SK-N-SH (cell line): ENCODE data around the gene BBS9. TPM values are rescaled to one million over a fixed set of nuclear protein-coding genes. Genes with fewer than 3 reads are reported as not detected.

Experiments used
- CTCF ChIA-PET: fragments of 300-600, 350-600 bp; formaldehyde crosslinking; extraction: SDS; loops from one replicate; lab custom pipeline; 2021; lab: Yijun Ruan, JAX
- POLR2A ChIA-PET: fragments of 350-600 bp; sonication (Branson Sonifier 250); formaldehyde crosslinking; extraction: SDS; loops from one replicate; lab custom pipeline; 2020; ENCODE audit warnings: antibody characterized with exemption, inconsistent platforms; lab: Yijun Ruan, JAX
- DNase-seq: peaks from one replicate; pipeline ENCODE4 v3.0.0; 2012
- H2AFZ ChIP-seq: fragments of 200-600 bp; sonication (generic); 2 replicates; pipeline ENCODE4 v1.8.1; 2016; ENCODE audit warnings: antibody characterized with exemption, mild to moderate bottlenecking, low read depth
- H3F3A ChIP-seq: fragments of 200-600 bp; sonication (generic); replicated peaks from 2 replicates; pipeline ENCODE3; 2016; ENCODE audit warnings: antibody characterized with exemption, mild to moderate bottlenecking; ENCODE audit not compliant: insufficient read depth
- H3K27ac ChIP-seq, 2 experiments: fragments of 200-500 bp in 1 of 2; fragments of 200-600 bp in 1 of 2; sonication (Bioruptor generic) in 1 of 2; sonication (generic), shearing (Covaris generic) in 1 of 2; 2 replicates each; pipeline versions ENCODE4 v1.5.1 to v1.6.1; 2014 to 2016; ENCODE audit warnings: low read depth in 2 of 2, inconsistent platforms in 1 of 2, low read length in 1 of 2, mild to moderate bottlenecking in 1 of 2, mixed read lengths in 1 of 2
- H3K27me3 ChIP-seq: fragments of 200-600 bp; sonication (generic), shearing (Covaris generic); 2 replicates; pipeline ENCODE4 v1.6.1; 2016; ENCODE audit warnings: mixed run types; ENCODE audit not compliant: insufficient read depth
- H3K36me3 ChIP-seq, 2 experiments: fragments of 200-500 bp in 1 of 2; fragments of 200-600 bp in 1 of 2; sonication (Bioruptor generic) in 1 of 2; sonication (generic) in 1 of 2; replicated peaks in 1 of 2; 2 replicates each; pipeline versions ENCODE3 to v1.5.1; 2014 to 2016; ENCODE audit warnings: low read length in 1 of 2, mild to moderate bottlenecking in 1 of 2; ENCODE audit not compliant: insufficient read depth in 2 of 2, control insufficient read depth in 1 of 2
- H3K4me1 ChIP-seq, 2 experiments: fragments of 200-500 bp in 1 of 2; fragments of 200-600 bp in 1 of 2; sonication (Bioruptor generic) in 1 of 2; sonication (generic), shearing (Covaris generic) in 1 of 2; 2 replicates each; pipeline versions ENCODE4 v1.5.1 to v1.6.1; 2014 to 2016; ENCODE audit warnings: low read depth in 1 of 2, low read length in 1 of 2, mixed run types in 1 of 2; ENCODE audit not compliant: insufficient read depth in 2 of 2, control insufficient read depth in 1 of 2
- H3K4me2 ChIP-seq: fragments of 200-600 bp; sonication (generic), shearing (Covaris generic); 2 replicates; pipeline ENCODE4 v1.6.1; 2017; ENCODE audit warnings: mixed run types
- H3K4me3 ChIP-seq, 2 experiments: fragments of 200-500 bp in 1 of 2; fragments of 200-600 bp in 1 of 2; sonication (Bioruptor generic) in 1 of 2; sonication (generic), shearing (Covaris generic) in 1 of 2; 2 replicates each; pipeline versions ENCODE4 v1.5.1 to v1.8.1; 2014 to 2016; ENCODE audit warnings: low read depth in 2 of 2, inconsistent platforms in 1 of 2, low read length in 1 of 2, mild to moderate bottlenecking in 1 of 2, mixed read lengths in 1 of 2, moderate library complexity in 1 of 2
- H3K79me2 ChIP-seq: fragments of 200-600 bp; sonication (generic); 2 replicates; pipeline ENCODE4 v1.8.1; 2017; ENCODE audit warnings: mild to moderate bottlenecking; ENCODE audit not compliant: insufficient read depth
- H3K9ac ChIP-seq: fragments of 200-600 bp; sonication (generic); 2 replicates; pipeline ENCODE4 v1.6.1; 2017; ENCODE audit warnings: mixed run types
- H3K9me2 ChIP-seq: fragments of 200-600 bp; sonication (generic); 2 replicates; pipeline ENCODE4 v1.6.1; 2017; ENCODE audit warnings: mixed run types
- H3K9me3 ChIP-seq: fragments of 200-600 bp; sonication (generic); 2 replicates; pipeline ENCODE4 v1.6.1; 2017; ENCODE audit warnings: mixed run types, mild to moderate bottlenecking, moderate library complexity
- H4K20me1 ChIP-seq: fragments of 200-600 bp; sonication (generic); 2 replicates; pipeline ENCODE4 v1.6.1; 2017; ENCODE audit warnings: mild to moderate bottlenecking, mixed run types; ENCODE audit not compliant: insufficient read depth
- CHD2 ChIP-seq: fragments of 150-350 bp; IDR thresholded peaks from 2 replicates; pipeline ENCODE4 v1.6.1; 2018; ENCODE audit warnings: low read length; ENCODE audit not compliant: partially characterized antibody
- ELF1 ChIP-seq: IDR thresholded peaks from 2 replicates; pipeline ENCODE4 v1.4.0; 2012
- EP300 ChIP-seq, 2 experiments: IDR thresholded peaks; 2 replicates each; pipeline versions ENCODE4 v1.4.0 to v1.6.1; 2012; ENCODE audit warnings: borderline replicate concordance in 1 of 2, low read depth in 1 of 2, low read length in 1 of 2
- EZH2phosphoT487 ChIP-seq: fragments of 200-600 bp; sonication (generic); IDR thresholded peaks from 2 replicates; pipeline ENCODE4 v1.6.1; 2017; ENCODE audit warnings: low read depth, mixed run types, mild to moderate bottlenecking, antibody characterized with exemption, moderate library complexity, borderline replicate concordance
- FOSL2 ChIP-seq: IDR thresholded peaks from 2 replicates; pipeline ENCODE4 v1.4.0; 2012; ENCODE audit warnings: low read depth, mild to moderate bottlenecking, moderate library complexity, borderline replicate concordance
- FOXJ3 ChIP-seq: sonication (generic); formaldehyde crosslinking; IDR thresholded peaks from 2 replicates; pipeline ENCODE4 v1.5.1; 2020; ENCODE audit warnings: mild to moderate bottlenecking, missing genetic modification reagents
- GABPA ChIP-seq: IDR thresholded peaks from 2 replicates; pipeline ENCODE4 v1.4.0; 2012; ENCODE audit warnings: low read depth, mild to moderate bottlenecking
- JUND ChIP-seq: IDR thresholded peaks from 2 replicates; pipeline ENCODE4 v1.4.0; 2012
- MXI1 ChIP-seq: IDR thresholded peaks from 2 replicates; pipeline ENCODE4 v1.6.1; 2012; ENCODE audit warnings: mild to moderate bottlenecking, low read depth, low read length, improper control_type of control experiment
- POLR2AphosphoS5 ChIP-seq: IDR thresholded peaks from 2 replicates; pipeline ENCODE4 v1.6.1; 2012; ENCODE audit warnings: low read depth, low read length
- RFX5 ChIP-seq: IDR thresholded peaks from 2 replicates; pipeline ENCODE4 v1.6.1; 2012; ENCODE audit warnings: mild to moderate bottlenecking, improper control_type of control experiment, low read length
- RXRA ChIP-seq: IDR thresholded peaks from 2 replicates; pipeline ENCODE4 v1.4.0; 2012; ENCODE audit warnings: low read depth, mild to moderate bottlenecking, borderline replicate concordance
- SIN3A ChIP-seq: IDR thresholded peaks from 2 replicates; pipeline ENCODE4 v1.6.1; 2012; ENCODE audit warnings: low read depth, mild to moderate bottlenecking, low read length, moderate library complexity, borderline replicate concordance
- SMC3 ChIP-seq: IDR thresholded peaks from 2 replicates; pipeline ENCODE4 v1.6.1; 2012; ENCODE audit warnings: low read depth, low read length, improper control_type of control experiment
- TCF12 ChIP-seq: IDR thresholded peaks from 2 replicates; pipeline ENCODE4 v1.4.0; 2012
- TEAD4 ChIP-seq: IDR thresholded peaks from 2 replicates; pipeline ENCODE4 v1.4.0; 2012; ENCODE audit warnings: mild to moderate bottlenecking, borderline replicate concordance; ENCODE audit not compliant: insufficient read depth
- YY1 ChIP-seq: IDR thresholded peaks from 2 replicates; pipeline ENCODE4 v1.4.0; 2012; ENCODE audit warnings: low read depth, mild to moderate bottlenecking
- WGBS: methylation state at CpG from one replicate; pipeline ENCODE4 v1.1.6; 2017; ENCODE audit warnings: low lambda C conversion rate; 5-methylcytosine and 5-hydroxymethylcytosine counted together
- polyA plus RNA-seq, 3 experiments: library from polyadenylated mRNA; depleted of rRNA; stranded (reverse); fragments of >200 nt; gene quantifications; 2 replicates each; pipeline ENCODE4 v1.2.3, GENCODE V29; 2012
- TF ChIP-seq, protein P1 (sequence below): IDR thresholded peaks from 2 replicates; pipeline ENCODE4; 2012
- TF ChIP-seq, protein P2 (sequence below): IDR thresholded peaks from 2 replicates; pipeline ENCODE4 v1.4.0; 2012; ENCODE audit warnings: low read depth, borderline replicate concordance
- TF ChIP-seq, protein P3 (sequence below): IDR thresholded peaks from 2 replicates; pipeline ENCODE4 v1.4.0; 2012; ENCODE audit warnings: low read depth, borderline replicate concordance
- TF ChIP-seq, protein P4 (sequence below): IDR thresholded peaks from 2 replicates; pipeline ENCODE4 v1.6.1; 2012; ENCODE audit warnings: mild to moderate bottlenecking, low read depth, low read length, moderate library complexity
- TF ChIP-seq, protein P5 (sequence below): fragments of 150-350 bp; IDR thresholded peaks from 2 replicates; pipeline ENCODE4 v1.6.1; 2016; ENCODE audit warnings: mild to moderate bottlenecking, low read depth, low read length
- TF ChIP-seq, protein P6 (sequence below): IDR thresholded peaks from 2 replicates; pipeline ENCODE4 v1.4.0; 2012; ENCODE audit warnings: low read depth

BBS9 gene
- polyA plus RNA-seq (2012; rRNA removed): 7.5 and 11.1 TPM in 2 replicates
- 10.5 and 10.7 TPM in 2 replicates for polyA plus RNA-seq (2012; cell fraction: cytosol; rRNA removed)
- 9.2 and 13.9 TPM in 2 replicates for polyA plus RNA-seq (2012; cell fraction: nucleus; rRNA removed)

DNA sequence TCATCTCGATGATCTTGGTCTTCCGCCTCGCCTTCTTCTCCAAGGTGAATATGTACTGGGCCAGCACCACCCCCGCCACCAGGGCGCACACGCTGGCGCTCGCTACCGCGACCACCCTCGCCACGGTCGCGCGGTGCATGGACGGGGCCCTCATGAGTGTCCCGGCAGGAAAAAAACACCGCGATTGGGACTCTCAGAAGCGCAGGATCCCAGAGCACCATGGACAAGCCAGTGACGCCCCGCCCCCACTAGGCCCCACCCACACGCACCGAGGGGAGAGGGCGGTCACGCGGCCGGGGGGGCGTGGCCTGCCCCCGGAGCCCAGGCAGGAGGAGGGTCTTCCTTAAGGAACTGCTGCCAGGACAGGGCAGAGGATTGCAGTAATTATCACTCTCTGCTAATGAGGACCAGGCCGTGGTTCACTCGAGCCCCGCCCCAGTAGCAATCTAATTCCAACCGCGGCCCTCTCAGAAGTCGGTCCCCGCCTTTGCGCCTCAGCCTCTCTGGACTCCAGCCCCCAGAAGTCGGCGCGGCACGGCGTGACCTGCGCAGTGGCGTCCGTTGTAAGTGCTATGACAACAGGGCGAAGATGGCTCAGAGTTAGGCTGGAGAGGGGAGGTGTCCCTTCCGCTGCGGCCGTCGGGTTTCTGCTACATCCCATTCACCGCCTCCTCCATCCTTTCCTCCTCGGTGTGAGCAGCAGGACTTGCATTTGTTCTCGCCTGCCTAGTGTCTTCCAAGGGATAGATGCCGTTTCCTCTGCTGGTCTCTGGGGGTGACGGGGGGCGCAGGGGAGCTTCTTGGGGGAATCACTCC is at the start of gene BBS9:
Gene BBS9 (plus strand): TSS at position 575 of the 816 bp plus-strand sequence. CDS start 16,689 bp downstream, outside the sequence.
- Histone ChIP-seq H3K4me3 (peak within 1 kb of the TSS; percentile 78 to 91), H4K20me1 (no peaks in the 10 kb centered on the region), H3K4me1 (peaks cover 4 to 13% of the 10 kb centered on the region in 2 experiments; a peak in 2 of 4 replicates), H2AFZ (peak within 1 kb of the TSS; percentile 100), H3K9me3 (no peaks in the 10 kb centered on the region), H3K79me2 (peaks cover 11% of the 10 kb centered on the region), H3K27me3 (no peaks in the 10 kb centered on the region), H3K27ac (peak within 1 kb of the TSS; percentile 71 to 93), H3K36me3 (no peaks in the 10 kb centered on the region), H3F3A (peaks cover 5% of the 10 kb centered on the region), H3K9me2 (no peaks in the 10 kb centered on the region), H3K4me2 (peak within 1 kb of the TSS; percentile 71), H3K9ac (peak within 1 kb of the TSS; percentile 78)
- POLR2A ChIA-PET: interaction anchor here (0.7 to 1.0 kb wide), 2 partner anchors 20 to 21 kb away, joined by 3 to 4 read pairs; partner anchors contain the start of gene RP9
- CTCF ChIA-PET: interaction anchor here (0.6 to 11.0 kb wide), 6 partner anchors 9 to 336 kb away, joined by 3 to 95 read pairs (median 3); partner anchors contain the start of gene RP9
- DNase-seq: peak; percentile 100
- WGBS: under 1% methylated on average over 54 of the region's 57 CpGs
- TF ChIP-seq, protein P1, sequence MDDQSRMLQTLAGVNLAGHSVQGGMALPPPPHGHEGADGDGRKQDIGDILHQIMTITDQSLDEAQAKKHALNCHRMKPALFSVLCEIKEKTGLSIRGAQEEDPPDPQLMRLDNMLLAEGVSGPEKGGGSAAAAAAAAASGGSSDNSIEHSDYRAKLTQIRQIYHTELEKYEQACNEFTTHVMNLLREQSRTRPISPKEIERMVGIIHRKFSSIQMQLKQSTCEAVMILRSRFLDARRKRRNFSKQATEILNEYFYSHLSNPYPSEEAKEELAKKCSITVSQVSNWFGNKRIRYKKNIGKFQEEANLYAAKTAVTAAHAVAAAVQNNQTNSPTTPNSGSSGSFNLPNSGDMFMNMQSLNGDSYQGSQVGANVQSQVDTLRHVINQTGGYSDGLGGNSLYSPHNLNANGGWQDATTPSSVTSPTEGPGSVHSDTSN: no peak
- TF ChIP-seq, protein P2, sequence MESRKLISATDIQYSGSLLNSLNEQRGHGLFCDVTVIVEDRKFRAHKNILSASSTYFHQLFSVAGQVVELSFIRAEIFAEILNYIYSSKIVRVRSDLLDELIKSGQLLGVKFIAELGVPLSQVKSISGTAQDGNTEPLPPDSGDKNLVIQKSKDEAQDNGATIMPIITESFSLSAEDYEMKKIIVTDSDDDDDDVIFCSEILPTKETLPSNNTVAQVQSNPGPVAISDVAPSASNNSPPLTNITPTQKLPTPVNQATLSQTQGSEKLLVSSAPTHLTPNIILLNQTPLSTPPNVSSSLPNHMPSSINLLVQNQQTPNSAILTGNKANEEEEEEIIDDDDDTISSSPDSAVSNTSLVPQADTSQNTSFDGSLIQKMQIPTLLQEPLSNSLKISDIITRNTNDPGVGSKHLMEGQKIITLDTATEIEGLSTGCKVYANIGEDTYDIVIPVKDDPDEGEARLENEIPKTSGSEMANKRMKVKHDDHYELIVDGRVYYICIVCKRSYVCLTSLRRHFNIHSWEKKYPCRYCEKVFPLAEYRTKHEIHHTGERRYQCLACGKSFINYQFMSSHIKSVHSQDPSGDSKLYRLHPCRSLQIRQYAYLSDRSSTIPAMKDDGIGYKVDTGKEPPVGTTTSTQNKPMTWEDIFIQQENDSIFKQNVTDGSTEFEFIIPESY: no peak
- TF ChIP-seq, protein P3, sequence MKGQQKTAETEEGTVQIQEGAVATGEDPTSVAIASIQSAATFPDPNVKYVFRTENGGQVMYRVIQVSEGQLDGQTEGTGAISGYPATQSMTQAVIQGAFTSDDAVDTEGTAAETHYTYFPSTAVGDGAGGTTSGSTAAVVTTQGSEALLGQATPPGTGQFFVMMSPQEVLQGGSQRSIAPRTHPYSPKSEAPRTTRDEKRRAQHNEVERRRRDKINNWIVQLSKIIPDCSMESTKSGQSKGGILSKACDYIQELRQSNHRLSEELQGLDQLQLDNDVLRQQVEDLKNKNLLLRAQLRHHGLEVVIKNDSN: no peak; the same call in 1 of the 2 replicates
- peak; percentile 59 for TF ChIP-seq CHD2
- TF ChIP-seq MXI1: peak; percentile 69
- TF ChIP-seq EP300 (IDR thresholded peaks at IDR 0.05; ENCODE audit: borderline replicate concordance in 1 of 2, low read depth in 1 of 2, low read length in 1 of 2): peak in 1 of 2 experiments; percentile 39; a peak in 2 of 4 replicates
- no peak for TF ChIP-seq FOXJ3 (CRISPR knock-in tag)
- TF ChIP-seq, protein P4, sequence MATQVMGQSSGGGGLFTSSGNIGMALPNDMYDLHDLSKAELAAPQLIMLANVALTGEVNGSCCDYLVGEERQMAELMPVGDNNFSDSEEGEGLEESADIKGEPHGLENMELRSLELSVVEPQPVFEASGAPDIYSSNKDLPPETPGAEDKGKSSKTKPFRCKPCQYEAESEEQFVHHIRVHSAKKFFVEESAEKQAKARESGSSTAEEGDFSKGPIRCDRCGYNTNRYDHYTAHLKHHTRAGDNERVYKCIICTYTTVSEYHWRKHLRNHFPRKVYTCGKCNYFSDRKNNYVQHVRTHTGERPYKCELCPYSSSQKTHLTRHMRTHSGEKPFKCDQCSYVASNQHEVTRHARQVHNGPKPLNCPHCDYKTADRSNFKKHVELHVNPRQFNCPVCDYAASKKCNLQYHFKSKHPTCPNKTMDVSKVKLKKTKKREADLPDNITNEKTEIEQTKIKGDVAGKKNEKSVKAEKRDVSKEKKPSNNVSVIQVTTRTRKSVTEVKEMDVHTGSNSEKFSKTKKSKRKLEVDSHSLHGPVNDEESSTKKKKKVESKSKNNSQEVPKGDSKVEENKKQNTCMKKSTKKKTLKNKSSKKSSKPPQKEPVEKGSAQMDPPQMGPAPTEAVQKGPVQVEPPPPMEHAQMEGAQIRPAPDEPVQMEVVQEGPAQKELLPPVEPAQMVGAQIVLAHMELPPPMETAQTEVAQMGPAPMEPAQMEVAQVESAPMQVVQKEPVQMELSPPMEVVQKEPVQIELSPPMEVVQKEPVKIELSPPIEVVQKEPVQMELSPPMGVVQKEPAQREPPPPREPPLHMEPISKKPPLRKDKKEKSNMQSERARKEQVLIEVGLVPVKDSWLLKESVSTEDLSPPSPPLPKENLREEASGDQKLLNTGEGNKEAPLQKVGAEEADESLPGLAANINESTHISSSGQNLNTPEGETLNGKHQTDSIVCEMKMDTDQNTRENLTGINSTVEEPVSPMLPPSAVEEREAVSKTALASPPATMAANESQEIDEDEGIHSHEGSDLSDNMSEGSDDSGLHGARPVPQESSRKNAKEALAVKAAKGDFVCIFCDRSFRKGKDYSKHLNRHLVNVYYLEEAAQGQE: no peak
- TF ChIP-seq ELF1: no peak; the same call in 1 of the 2 replicates
- TF ChIP-seq YY1: peak; percentile 70; the same call in 1 of the 2 replicates
- TF ChIP-seq SMC3: 0 out of 2 replicates have a peak, but pooled peaks have one; percentile 3
- TF ChIP-seq RFX5: no peak
- peak; percentile 78 for TF ChIP-seq SIN3A
- peak; percentile 85 for TF ChIP-seq POLR2AphosphoS5
- TF ChIP-seq GABPA: 0 out of 2 replicates have a peak, but pooled peaks have one; percentile 13
- TF ChIP-seq, protein P5, sequence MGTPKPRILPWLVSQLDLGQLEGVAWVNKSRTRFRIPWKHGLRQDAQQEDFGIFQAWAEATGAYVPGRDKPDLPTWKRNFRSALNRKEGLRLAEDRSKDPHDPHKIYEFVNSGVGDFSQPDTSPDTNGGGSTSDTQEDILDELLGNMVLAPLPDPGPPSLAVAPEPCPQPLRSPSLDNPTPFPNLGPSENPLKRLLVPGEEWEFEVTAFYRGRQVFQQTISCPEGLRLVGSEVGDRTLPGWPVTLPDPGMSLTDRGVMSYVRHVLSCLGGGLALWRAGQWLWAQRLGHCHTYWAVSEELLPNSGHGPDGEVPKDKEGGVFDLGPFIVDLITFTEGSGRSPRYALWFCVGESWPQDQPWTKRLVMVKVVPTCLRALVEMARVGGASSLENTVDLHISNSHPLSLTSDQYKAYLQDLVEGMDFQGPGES: no peak
- TF ChIP-seq TEAD4: no peak
- TF ChIP-seq, protein P6, sequence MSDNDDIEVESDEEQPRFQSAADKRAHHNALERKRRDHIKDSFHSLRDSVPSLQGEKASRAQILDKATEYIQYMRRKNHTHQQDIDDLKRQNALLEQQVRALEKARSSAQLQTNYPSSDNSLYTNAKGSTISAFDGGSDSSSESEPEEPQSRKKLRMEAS: peak; percentile 70; the same call in 1 of the 2 replicates
- TF ChIP-seq JUND: no peak
- no peak for TF ChIP-seq RXRA
- TF ChIP-seq TCF12: no peak; the same call in 1 of the 2 replicates
- TF ChIP-seq FOSL2: no peak
- TF ChIP-seq EZH2phosphoT487: no peak
